IPS-18c (cell line): ENCODE measurements around the gene VPS41.
"Not testable (repeated sequence)": the region's sequence is repeated elsewhere in the genome, so short reads cannot be mapped to it uniquely, and the experiment has no call there.

Source experiments
- H3K4me3 ChIP-seq: 2 replicates; pipeline ENCODE4 v1.7.0; 2013; ENCODE audit warnings: low read depth, mild to moderate bottlenecking, low read length, moderate library complexity; ENCODE audit not compliant: insufficient read depth
- H3K9me3 ChIP-seq: one replicate; pipeline ENCODE4 v1.6.1; 2013; ENCODE audit warnings: mild to moderate bottlenecking, low read length, moderate library complexity; ENCODE audit not compliant: control insufficient read depth, insufficient read depth

VPS41 gene

DNA sequence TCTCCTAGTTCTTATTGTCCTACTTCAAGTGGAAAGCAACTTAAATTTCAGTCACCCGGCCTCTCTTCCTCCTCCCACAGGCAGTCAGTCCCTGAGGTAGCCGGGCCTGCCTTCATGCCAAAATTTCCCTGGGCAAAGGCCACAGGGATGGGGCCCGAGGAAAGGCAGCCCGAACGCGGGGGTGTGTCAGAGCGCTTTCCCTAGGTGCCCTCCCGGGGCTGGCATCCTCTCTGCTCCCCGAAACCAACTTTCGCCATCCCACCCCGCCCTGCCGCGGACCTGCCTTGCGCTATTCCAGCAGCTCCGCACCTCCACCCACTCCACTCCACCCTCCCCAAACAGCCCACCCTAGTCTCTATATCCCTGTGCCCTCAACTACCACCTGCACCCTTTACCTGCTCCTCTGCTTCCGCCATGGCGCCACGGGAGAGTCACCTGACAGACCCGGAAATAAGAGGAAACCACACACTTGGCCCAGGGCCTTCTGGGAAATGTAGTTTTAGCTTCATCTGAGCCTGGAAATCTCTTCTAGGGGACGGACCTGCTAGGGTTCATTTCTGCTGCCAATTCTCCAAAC is at the start of gene VPS41:
Gene VPS41 (minus strand): TSS at position 433 of the 577 bp plus-strand sequence. CDS start 17 bp downstream, at position 416.
- no peaks in the 10 kb centered on the region for H3K9me3 ChIP-seq
- H3K4me3 ChIP-seq = peak within 1 kb of the TSS; percentile 79

- no peak overlapping the region for H3K4me3 ChIP-seq
- H3K9me3 ChIP-seq = no peaks in the 10 kb centered on the region
Observed at GRCh38 chr7:38955892-38956291, 46.9 kb upstream of the VPS41 start.

- no peaks in the 10 kb centered on the region for H3K9me3 ChIP-seq
Observed at GRCh38 chr7:38953971-38954370, 45.0 kb upstream of the VPS41 start.

DNA sequence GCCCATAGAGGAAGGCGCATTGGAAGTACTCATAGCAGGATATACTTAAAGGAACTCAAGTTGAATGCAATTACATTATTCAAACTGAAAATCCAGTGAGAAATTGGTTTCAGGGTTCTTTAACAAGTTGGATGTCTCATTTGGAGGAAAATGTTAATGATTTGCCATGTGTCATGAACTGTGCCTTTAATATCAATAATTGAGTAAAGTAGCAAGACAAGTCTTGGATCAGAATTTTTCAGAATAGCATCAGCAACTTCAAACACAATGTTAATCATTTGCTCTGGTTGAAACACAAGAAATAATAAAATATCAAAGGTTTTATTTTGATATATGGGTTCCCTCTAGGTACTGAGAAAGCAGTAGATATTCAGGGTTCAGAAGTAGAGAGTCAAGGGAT is 44.2 kb upstream of the VPS41 start:
- Histone ChIP-seq H3K9me3 (no peaks in the 10 kb centered on the region), H3K4me3 (no peak overlapping the region)

More at GRCh38 chr7:38953971-38954370, 45.0 kb upstream of the VPS41 start:
- no peak overlapping the region for H3K4me3 ChIP-seq

DNA sequence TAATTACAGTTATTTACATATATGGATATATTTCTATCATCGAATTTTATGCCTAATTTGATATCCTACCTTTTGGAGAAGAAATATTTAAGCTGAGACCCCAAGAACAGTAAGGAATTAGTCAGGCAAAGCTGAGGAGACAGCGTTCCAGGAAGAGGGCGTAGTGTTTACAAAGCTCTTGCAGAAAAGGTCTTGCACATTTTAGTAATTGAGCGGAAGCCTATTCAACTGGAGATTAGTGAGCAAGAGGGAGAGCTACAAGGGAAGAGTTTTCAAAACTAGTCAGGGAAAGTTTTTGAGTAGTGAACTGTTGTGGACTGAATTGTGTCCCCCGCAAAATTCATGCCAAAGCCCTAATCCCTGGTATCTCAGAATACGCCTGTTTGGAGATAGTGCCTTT is 42.2 kb upstream of the VPS41 start:
- Histone ChIP-seq H3K4me3 (no peak overlapping the region), H3K9me3 (no peaks in the 10 kb centered on the region)

GRCh38 chr7:38950309-38950708 is 41.3 kb upstream of the VPS41 start:
- H3K4me3 ChIP-seq = no peak overlapping the region
- H3K9me3 ChIP-seq = no peaks in the 10 kb centered on the region

GRCh38 chr7:38947541-38947940 is 38.5 kb upstream of the VPS41 start:
- H3K4me3 ChIP-seq, H3K9me3 ChIP-seq: not testable (repeated sequence)

GRCh38 chr7:38942431-38943051 is 33.5 kb upstream of the VPS41 start:
- Histone ChIP-seq H3K9me3 (no peaks in the 10 kb centered on the region), H3K4me3 (no peak overlapping the region)

DNA sequence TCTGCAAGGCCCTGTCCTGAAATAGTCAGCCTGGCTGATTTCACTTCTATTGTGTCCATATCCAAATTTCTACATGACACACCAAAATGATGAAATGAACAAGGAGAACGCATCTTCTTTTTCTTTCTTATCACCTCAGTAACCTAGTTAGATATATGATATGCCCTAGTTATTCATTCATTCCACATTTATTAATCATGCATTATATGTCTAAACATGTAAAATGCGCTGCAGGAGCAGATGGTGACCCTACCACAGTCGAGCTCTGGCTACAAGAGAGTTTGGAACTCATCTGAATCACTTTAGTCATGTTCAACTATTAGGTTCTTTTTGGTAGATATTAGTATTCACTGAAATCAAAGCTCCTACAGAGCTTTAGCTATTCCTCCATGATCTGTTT is 31.8 kb upstream of the VPS41 start:
- no peaks in the 10 kb centered on the region for H3K9me3 ChIP-seq
- no peak overlapping the region for H3K4me3 ChIP-seq

DNA sequence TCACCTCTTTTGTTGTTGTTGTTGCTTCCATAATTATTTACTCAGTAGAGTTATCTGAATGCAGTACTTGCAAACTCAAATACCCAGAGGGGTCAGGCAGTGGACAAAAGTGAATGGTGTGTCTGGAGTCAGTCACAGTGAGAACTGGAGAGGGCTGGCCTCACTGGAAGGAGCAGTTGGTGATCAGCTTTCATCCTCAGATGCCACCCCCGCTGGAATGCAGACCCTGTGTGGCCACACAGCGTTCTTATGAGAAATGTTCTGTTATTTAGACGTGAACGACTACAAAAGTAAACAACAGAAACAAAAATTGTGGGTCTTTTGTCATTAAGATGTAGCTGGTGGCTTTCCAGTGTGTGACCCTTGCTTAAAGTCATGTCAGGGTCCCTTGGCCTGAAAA is 29.6 kb upstream of the VPS41 start:
- Histone ChIP-seq H3K4me3 (no peak overlapping the region), H3K9me3 (no peaks in the 10 kb centered on the region)

- H3K9me3 ChIP-seq = no peaks in the 10 kb centered on the region
- H3K4me3 ChIP-seq = no peak overlapping the region
Observed at GRCh38 chr7:38938001-38938485, 29.1 kb upstream of the VPS41 start.

DNA sequence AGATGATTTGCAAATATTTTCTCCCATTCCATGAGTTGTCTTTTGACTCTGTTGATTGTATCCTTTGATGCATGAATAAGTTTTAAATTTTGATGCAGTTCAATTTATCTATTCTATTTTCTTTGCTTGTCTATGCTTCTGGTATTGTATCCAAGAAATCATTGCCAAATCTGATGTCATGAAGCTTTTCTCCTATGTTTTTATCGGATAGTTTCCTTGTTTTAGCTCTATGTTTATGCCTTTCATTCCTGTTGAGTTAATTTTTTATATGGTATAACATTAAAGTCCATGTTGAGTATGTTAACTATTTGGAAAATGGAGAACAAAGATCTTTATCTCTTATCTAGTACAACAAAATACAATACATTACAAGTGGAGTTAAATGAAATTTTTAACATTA is 27.6 kb upstream of the VPS41 start:
- Histone ChIP-seq H3K9me3 (no peaks in the 10 kb centered on the region), H3K4me3 (no peak overlapping the region)

GRCh38 chr7:38934536-38934935 is 25.5 kb upstream of the VPS41 start:
- Histone ChIP-seq H3K4me3 (no peak overlapping the region), H3K9me3 (no peaks in the 10 kb centered on the region)

- Histone ChIP-seq H3K9me3 (no peaks in the 10 kb centered on the region), H3K4me3 (no peak overlapping the region)
Observed at GRCh38 chr7:38934051-38934450, 25.1 kb upstream of the VPS41 start.

- Histone ChIP-seq H3K9me3 (no peaks in the 10 kb centered on the region), H3K4me3 (no peak overlapping the region)
Observed at GRCh38 chr7:38932509-38933168, 23.6 kb upstream of the VPS41 start.

DNA sequence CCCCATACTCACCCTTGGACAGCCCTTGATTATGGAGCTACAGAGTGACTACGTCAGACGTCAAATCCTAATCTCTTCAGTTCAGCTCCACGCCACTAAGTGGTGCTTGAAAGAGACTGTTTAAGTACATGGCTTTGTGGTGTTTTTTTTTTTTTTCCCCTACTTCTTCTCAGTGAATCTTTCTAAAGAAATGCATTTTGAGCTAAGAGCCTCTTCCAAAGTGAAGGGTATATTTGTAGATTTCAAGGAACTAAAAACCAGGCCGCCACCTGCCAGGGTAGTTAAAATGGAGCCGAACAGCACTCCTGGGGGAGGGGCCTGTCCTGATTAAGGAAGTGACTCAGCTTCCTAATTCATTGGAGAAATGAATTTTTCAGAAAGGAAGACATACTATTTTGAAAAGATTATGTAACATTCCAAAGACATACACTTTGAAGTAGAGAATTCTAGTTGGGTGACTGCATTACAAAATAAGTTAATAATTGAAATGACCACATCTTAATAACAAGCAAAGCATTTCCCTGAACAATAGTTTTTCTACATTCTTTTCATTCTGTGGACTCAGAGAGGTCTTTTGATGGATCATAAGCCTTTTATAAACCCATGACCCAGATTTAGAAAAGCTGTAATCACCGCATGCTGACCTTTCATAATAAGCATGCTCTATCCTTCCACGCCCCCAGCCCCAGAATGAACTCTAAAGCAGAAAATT is 20.6 kb upstream of the VPS41 start:
- no peaks in the 10 kb centered on the region for H3K9me3 ChIP-seq

GRCh38 chr7:38928506-38928905 is 19.5 kb upstream of the VPS41 start:
- no peaks in the 10 kb centered on the region for H3K9me3 ChIP-seq
- H3K4me3 ChIP-seq = no peak overlapping the region

More for the DNA sequence above, 20.6 kb upstream of the VPS41 start:
- H3K4me3 ChIP-seq = no peak overlapping the region

DNA sequence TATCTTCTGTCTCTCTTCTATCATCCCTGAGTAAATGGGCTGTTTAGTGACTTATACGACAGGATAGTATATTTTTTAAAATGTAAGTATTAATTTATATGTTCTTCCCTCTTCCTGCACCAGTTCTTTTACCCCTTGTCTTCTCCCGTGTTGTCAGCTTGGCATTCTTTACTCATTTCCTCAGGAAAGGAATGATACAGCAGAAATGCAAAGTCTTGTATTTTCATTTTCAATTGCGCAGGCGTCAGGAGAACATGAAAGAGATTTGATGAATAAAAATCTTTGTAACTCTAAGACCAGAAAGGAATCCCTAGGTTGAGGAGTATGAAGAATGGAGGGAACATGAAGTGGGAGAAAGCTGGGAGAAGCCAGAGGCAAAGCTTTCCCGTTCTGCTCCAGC is 18.8 kb upstream of the VPS41 start:
- Histone ChIP-seq H3K4me3 (no peak overlapping the region), H3K9me3 (no peaks in the 10 kb centered on the region)
